CD4-positive, alpha-beta T cell treated with Interferon alpha-2 for 1 hour (primary cell): ENCODE data around the gene SPRYD4.
A peak's percentile ranks its signal among the peaks of the same experiment; 100 is the strongest.
"Not testable (repeated sequence)": the region's sequence is repeated elsewhere in the genome, so short reads cannot be mapped to it uniquely, and the experiment has no call there.

ENCODE experiments used
- DNase-seq, 2 donors: peaks; one replicate each; pipeline ENCODE4 v3.0.0-alpha.2; 2020 to 2022

Gene SPRYD4

DNA sequence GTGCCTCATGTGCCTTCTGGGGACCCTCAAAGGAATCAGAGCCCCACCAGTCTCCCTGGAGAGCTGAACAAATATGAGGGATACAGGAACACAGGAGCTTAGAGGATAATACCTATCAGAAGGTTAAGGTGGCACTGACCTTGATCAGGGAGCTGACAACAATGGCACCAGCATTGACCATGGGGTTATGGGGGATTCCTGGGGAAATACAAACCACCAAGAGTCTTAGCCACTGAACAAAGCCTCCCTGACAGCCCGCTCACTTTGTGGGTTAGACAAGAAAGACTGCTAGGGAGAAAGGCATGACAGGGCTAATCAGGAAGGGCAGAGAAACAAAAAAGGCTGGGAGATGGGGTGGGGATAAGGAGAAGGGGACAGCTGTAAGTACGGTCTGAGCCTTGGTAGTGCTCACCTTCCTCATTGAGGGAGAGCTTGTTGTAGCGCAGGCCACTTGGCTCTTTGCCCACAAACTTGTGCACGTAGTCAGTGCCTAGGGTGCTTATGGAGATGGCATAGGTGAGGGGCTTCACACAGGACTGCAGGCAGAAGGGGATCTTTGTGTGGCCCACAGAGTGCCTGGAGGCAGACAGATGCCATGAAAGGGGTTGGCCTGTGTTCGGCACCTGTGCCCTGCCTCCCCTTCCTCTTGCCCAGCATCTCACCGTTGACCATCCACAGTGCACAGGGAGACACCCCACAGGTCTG lies 9.3 kb downstream of the SPRYD4 start:
- DNase-seq = no peak

DNA sequence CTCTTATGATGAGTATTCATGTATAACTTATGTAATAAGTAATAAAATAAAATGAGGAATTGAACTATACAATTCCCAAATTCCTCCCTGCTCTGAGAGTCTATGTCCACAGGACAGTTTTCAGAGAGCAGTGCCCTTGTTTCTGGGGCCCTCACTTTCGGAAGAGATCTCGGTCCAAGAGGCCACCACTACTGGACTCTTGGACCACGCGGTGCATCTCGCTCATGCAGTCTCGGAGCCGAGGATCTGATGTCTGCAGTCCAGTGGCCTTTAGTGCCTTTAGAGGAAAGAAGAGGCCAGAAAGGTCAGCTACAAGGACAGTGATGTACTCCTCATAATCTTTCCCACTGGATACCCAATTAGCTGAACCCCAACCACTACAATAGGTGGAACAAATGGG lies 11.2 kb downstream of the SPRYD4 start:
- no peak for DNase-seq

DNA sequence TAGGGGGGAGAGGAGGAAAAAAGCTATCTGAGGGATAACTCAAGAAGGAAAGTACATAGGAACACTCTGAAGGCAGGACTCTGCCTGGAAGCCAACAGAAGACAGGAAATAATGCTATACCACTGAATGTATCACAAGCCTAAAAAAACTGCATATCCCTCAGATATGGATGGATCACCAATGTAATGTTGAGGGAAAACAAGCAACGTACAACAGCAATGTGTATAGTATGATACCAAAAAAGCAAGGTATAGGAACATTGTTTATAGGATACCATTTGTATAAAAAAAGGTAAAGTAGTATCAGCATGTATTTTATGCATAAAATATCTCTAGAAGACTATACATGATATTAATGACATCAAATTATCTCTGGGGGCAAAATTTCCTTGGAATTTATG lies 16.2 kb downstream of the SPRYD4 start:
- no peak for DNase-seq

DNA sequence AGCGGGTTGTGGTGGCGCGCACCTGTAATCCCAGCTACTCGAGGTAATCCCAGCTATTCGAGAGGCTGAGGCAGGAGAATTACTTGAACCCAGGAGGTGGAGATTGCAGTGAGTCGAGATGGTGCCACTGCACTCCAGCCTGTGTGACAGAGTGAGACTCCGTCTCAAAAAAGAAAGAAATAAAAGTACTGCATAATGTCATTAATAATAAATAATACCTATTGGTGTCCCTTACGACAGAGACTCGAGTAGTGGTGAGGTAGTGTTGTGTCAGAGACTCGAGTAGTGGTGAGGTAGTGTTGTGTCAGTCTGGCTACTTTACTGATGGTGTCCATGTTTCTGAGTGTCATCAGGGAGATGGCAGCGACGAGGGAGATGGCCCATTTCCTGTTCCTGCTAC lies 18.3 kb downstream of the SPRYD4 start:
- no peak for DNase-seq

DNA sequence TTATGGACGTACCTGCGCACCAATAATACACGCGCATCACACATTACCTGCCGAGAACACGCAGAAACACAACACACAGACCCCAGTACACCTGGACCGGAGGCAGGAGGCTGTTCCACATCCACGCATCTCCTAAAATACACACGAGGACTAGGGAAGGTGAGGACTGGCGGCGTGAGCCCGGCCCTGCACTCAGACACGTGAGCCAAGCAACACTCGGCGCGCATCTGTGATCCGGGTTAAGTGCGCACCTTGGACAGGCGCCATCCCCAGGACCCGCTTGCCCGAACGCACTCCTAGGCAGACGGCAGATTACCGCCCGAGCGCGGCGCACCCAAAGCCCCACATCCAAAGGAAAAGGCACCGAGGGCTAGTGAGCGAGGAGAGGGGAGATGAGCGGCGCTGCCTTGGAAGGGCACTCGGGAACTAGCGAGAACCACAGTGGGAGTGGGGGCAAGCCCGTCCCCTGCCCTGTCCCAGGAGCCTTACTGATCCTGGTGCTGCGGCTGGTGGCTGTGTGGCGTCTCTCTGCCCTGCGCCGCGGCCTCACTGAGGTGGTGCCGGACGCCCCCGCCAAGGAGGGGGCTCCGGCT lies 19.2 kb downstream of the SPRYD4 start:
- DNase-seq = peak in 1 of 2 donors; percentile 14

DNA sequence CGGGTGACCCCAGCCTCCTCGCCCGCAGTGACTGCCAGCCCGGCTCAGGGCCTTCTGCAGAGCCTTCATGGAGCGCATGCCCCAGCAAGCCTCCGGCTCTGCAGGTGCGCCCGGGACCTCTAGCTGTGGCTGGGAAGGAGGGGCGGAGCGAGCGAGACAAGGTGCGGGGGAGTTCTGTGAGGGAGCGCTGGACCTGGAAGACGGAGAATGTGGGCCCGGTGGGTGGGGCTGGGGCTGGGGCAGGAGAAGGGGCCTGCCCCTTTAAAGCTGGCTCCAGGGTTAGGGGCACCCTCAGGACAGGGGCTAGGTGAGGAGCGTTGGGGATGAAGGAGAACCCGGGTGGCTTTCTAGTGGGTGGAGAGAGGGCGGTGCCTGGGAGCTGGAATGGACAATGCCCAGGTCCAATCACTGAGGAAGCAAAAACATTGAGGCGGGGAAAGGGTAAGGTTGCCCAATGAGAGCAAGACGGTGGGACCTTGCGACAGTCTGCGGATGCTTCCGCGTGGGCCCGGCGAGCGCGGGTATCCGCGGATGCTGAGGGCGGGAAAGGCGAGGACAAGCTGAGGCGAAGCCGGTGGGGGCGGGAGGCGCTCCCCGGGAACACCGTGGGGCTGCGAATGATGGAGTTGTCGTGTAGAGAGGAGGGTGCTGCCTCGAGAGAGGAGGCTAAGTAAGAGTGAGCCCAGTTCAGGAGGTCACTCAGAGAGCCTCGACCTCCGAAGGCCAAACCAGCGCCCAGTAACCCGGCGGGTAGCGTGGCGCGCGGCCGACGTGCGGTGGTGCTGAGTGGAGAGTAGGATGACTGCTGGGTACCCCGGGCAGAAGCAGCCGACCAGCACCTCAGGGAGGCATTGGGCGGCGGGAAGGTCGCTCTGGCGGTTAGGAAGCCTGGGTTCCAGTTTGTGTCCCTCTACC lies 19.9 kb downstream of the SPRYD4 start, which contains the start of gene GLS2:
Gene GLS2 (minus strand): TSS at position 121 of the 915 bp plus-strand sequence. CDS start 43 bp downstream, at position 78.
- peak; percentile 78 to 86 for DNase-seq

DNA sequence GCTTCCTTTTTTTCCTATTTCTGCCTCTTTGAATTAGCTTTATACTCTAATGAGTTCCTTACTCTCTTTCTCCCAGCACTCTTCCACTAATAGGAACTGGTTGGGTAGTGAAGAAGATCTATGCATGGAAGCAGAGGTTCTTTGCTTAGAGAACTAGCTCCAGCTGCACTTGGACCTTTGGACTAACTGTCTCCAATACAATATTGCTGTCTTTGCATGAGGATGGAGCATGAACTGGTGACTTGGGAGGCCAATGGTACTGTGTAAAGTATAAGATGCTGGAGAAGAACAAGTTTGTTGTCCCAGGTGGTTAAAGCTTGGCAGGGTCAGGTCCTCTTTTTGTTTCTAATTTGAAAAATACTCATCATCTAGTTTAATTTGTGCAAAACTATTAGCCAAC lies 22.0 kb downstream of the SPRYD4 start:
- DNase-seq = no peak

DNA sequence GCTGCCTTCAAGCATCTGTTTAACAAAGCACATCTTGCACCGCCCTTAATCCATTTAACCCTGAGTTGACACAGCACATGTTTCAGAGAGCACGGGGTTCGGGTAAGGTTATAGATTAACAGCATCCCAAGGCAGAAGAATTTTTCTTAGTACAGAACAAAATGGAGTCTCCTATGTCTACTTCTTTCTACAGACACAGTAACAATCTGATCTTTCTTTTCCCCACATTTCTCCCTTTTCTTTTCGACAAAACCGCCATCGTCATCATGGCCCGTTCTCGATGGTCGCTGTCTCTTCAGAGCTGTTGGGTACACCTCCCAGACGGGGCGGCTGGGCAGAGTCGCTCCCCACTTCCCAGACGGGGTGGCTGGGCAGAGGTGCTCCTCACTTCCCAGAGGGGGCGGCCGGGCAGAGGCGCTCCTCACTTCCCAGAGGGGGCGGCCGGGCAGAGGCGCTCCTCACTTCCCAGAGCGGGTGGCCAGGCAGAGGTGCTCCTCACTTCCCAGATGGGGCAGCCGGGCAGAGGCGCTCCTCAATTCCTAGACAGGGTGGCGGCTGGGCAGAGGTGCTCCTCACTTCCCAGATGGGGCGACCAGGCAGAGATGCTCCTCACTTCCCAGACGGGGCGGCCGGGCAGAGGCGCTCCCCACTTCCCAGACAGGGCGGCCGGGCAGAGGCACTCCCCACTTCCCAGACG lies 25.2 kb downstream of the SPRYD4 start:
- DNase-seq = not testable (repeated sequence)

DNA sequence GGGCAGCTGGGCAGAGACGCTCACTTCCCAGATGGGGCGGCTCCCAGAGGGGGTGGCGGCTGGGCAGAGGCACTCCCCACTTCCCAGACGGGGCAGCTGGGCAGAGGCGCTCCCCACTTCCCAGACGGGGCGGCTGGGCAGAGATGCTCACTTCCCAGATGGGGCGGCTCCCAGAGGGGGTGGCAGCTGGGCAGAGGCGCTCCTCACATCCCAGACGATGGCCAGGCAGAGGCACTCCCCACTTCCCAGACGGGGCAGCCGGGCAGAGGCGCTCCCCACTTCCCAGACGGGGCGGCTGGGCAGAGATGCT lies 25.7 kb downstream of the SPRYD4 start:
- DNase-seq = not testable (repeated sequence)

DNA sequence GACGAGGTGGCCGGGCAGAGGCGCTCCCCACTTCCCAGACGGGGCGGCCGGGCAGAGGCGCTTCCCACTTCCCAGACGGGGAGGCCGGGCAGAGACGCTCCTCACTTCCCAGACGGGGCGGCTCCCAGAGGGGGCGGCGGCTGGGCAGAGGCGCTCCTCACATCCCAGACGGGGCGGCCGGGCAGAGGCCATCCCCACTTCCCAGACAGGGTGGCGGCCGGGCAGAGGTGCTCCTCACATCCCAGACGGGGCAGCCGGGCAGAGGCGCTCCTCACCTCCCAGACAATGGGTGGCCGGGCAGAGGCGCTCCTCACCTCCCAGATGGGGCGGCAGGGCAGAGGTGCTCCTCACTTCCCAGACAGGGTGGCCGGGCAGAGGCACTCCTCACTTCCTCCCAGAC lies 26.1 kb downstream of the SPRYD4 start:
- DNase-seq = not testable (repeated sequence)

DNA sequence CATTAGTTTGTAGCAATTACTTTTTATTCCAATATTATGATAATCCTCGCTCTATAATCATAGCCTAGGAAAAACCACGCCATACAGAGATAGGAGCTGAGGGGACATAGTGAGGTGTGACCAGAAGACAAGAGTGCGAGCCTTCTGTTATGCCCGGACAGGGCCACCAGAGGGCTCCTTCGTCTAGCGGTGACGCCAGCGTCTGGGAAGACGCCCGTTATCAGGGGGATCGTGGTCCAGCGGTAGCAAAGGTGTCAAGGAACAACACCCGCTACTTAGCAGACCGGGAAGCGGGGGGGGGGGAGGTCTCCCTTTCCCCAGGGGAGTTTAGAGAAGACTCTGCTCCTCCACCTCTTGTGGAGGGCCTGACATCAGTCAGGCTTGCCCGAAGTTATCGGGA lies 28.3 kb downstream of the SPRYD4 start:
- peak; percentile 12 to 66 for DNase-seq

DNA sequence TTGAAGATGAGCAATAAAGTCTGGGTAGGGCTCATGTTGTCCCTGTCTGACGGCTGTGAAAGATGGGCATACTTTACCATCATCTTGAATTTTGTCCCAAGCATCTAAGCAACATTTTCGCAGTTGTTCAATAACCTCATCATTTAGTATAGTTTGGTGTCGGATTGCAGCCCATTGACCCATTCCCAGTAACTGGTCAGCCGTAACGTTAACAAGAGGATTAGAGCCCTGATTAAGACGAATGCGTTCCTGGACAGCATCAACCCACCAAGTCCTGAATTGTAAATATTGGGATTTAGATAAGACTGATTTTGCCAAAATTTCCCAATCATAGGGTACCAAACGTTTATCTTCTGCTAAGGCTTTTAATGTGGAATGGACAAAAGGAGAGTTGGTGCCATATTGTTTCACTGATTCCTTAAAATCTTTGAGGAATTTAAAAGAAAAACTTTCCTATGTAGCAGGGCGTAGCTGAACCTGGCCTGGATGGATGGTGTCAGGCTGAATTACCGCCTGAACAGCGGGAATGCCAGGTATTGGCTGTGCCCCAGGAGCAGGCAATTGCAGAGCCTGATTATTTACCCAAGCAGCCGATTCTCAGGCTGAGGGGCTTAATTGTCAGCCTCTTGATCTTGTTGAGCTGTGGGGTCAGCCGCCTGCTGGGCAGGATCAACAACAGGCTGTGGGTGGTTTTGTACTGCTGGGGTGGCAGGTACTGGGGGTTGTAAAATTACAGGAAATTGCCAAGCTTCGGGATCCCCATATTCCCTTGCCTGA lies 29.9 kb downstream of the SPRYD4 start:
- not testable (repeated sequence) for DNase-seq

DNA sequence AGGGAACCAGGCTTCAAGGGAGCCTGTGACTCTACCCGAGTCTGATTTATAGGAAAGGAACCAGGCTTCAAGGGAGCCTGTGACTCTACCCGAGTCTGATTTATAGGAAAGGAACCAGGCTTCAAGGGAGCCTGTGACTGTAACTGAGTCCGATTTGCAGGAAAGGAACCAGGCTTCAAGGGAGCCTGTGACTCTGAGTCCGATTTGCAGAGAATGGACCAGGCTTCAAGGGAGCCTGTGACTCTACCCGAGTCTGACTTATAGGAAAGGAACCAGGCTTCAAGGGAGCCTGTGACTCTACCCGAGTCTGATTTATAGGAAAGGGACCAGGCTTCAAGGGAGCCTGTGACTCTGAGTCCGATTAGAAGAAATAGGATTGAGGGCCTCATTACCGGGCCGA lies 31.1 kb downstream of the SPRYD4 start:
- not testable (repeated sequence) for DNase-seq

DNA sequence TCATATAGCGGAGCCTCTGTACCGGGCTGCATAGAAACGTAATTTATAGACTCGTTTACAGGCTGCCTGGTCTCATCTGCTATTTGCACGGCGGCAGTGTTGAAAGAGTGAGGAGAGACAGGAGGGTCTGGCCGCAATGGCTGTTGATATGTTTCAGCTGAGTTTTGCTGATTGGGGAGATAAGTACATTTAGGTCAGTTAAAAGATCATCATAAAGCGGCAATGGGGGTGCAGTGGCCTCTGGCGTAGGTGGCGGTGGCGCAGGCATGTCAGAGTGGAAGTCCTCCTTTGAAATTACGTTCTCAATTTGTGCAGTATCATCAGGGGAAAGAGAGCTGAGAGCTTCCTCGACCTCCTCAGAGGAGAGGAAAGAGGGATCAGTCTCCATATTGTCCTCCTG lies 31.5 kb downstream of the SPRYD4 start:
- not testable (repeated sequence) for DNase-seq

DNA sequence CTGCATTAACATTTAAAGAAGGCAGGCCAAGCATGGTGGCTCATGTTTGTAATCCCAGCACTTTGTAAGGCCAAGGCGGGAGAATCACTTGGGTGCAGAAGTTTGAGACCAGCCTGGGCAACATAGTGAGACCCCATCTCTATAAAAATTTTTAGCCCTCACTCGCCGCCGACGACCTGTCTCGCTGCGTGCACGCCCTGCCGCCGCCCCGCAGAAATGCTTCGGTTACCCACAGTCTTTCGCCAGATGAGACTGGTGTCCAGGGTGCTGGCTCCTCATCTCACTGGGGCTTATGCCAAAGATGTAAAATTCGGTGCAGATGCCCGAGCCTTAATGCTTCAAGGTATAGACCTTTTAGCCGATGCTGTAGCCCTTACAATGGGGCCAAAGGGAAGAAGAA lies 42.4 kb downstream of the SPRYD4 start:
- DNase-seq = no peak

DNA sequence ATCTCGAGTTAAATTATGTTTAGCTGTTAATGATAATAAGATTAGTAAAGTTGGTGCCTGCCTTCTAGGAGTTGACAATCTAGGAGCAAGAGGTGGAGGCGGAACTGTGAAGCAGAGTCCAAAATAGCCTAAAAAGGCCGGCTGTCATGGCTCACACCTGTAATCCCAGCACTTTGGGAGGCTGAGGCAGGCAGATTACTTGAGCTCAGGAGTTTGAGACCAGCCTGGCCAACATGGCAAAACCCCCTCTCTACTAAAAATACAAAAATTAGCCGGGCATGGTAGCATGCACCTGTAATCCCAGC lies 45.6 kb downstream of the SPRYD4 start:
- DNase-seq = not testable (repeated sequence)

DNA sequence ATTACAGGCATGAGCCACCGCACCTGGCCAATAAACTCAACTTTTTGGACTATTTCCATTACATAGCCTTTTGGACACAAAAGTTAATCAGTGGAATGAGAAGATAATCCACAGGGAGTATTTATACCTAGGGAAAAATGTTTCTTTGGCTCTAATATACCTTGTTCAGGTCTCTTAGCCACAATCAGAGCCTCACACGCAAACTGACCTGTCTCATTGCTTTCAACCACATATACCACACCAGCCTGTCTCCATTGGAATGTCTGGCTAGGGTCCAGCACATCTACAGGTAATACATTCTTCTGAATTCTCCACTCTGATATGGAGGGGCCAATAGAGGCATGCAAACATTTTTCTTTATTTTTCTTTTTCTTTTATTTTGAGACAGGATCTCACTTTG lies 49.5 kb downstream of the SPRYD4 start:
- no peak for DNase-seq

DNA sequence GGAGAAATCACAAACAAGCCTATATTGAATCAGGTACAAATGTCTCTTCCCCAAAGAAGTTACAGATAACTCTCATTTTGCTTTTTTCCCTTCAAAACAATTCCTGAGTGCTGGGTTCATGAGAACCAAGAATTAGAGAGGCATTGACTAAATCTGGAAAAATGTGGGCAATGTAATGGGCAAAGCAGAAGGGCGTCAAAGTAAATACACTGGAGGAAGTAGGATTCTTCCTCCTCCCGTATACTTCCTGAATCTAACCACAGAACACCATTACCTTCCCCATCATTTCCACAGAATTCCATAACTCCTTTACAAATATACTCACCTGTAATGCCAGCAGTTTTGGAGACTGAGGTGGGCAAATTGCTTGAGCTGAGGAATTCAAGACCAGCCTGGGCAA lies 50.2 kb downstream of the SPRYD4 start:
- DNase-seq = no peak

DNA sequence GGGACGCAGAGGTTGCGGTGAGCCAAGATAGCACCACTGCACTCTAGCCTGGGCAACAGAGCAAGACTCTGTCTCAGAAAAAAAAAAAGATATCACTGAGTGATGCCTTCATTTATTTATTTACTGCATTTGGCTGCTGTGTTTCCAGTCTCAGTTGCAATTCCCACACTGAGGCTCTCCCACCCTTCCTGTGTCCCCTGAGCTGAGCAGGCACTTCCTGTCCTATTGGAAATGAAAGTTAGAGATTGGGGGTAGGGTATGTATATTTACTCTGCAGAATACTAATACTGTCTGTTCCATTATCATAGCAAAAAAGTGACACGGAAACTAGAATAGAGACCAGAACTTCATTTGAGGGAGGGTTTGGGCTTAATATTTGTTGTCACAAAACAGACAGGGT lies 51.7 kb downstream of the SPRYD4 start:
- no peak for DNase-seq

DNA sequence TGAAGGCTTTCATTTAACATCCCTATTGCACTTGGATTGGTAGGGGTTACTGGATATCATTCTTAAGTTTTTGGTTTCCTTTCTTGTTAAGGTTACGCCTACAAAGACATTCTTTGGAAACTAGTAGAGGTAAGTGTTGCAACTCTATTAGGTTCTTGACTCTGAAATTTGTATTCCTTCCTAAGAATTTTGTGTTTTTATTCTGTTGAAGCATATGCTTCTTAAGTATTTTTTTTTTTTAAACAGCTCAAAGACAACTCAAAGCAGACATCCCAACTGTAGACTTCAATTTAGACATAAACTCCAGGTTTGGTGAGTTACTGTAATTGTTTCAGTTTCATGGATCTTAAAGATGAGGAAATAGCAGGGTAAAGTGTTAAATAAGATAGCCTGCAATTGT lies 52.1 kb downstream of the SPRYD4 start:
- no peak for DNase-seq

DNA sequence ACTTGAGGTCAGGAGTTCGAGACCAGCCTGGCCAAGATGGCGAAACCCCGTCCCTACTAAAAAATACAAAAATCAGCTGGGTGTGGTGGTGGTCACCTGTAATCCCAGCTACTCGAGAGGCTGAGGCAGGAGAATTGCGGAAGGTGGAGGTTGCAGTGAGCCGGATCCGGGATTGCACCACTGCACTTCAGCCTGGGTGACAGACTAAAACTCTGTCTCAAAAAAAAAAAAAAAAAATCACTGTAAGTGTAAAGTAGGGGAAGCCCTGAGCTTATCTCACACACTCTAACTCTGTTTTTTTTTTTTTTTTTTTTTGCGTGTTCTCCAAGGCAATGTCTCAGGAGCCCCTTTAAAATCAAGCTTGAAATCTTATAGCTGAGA lies 52.8 kb downstream of the SPRYD4 start:
- peak in 1 of 2 donors; percentile 15 for DNase-seq

DNA sequence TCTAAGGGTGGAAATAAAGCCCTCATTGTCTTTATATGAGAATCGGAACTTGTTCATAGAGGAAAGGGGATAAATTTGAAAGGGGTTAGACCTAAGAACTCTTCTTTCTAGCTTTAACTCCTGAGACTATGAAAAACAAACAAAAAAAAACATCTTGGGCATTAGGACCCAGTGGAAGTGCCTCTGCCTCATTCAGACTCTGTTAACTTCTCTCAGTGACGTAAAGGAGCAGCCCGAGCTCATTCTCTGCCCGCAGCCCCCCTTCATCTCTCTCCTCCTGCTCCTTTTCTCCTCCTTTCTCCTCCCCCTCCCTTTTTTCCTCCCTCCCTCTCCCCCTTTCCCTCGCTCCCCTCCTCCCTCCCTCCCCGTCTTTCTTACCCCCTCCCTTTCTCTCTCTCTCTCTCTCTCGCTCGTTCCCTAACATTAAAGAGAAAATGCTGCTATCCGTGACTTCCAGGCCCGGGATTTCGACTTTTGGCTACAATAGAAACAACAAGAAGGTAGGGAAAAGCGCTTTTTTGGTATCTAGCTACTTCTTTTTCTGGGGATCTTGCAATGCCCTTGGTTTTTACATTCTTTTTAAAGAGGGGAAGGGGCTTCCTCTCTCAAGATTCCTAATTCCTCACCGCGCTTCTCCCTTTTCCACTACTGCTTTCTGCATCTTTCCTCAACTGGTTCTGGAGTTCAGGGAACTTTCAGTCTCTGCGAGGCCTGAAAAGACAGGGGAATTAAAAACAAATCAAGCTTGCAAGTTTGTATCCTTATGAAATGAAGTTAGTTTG lies 53.4 kb downstream of the SPRYD4 start, which contains the start of gene RBMS2:
Gene RBMS2 (plus strand): TSS at position 231 of the 782 bp plus-strand sequence. CDS start 204 bp downstream, at position 435.
- peak; percentile 38 to 58 for DNase-seq
